ENCODE results near the gene GORASP1. TPM values are rescaled to one million over a fixed set of nuclear protein-coding genes. Genes with fewer than 3 reads are reported as not detected.

The GORASP1 gene
- polyA plus RNA-seq, 1 donor from 2014 or later: 55.6 TPM

DNA sequence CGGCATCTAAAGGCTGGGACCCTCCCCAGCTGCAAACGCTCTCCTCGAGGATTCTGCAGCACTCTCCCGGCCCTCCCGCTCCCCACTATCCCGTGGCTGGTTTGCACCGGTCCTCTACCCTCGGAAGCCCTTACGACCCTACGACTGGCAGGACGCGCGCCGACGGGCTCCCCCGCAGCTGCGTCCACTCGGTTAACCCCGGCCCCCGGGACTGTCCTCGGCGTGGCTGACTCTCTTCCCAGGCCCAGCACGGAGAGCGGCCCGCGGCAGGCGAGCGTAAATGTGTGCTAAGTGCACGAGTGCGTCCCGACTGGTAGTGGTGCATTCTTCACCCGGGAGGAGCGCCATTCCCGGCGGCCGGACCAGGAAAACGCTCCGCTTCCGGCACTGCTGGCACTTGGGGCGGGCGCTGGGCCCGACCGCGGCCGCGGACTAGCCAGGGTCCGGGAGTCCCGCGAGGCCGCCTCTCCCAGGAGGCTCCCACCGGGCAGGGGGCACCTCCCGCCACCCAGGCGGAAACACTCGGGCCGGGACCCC is 508 bp downstream of the GORASP1 start:
- peak overlapping the region; percentile 99 for H3K4me3 ChIP-seq (ENCODE audit: low read length)
- H3F3A ChIP-seq (ENCODE audit: insufficient read depth, low read length, poor library complexity, severe bottlenecking): peaks cover 4% of the 10 kb centered on the region
- H3K9me3 ChIP-seq (ENCODE audit: low read length): no peaks in the 10 kb centered on the region
- no peaks in the 10 kb centered on the region for H3K36me3 ChIP-seq (ENCODE audit: insufficient read depth, low read length)
- H3K9me2 ChIP-seq (ENCODE audit: insufficient read depth, low read length): no peaks in the 10 kb centered on the region
- H3K27me3 ChIP-seq (ENCODE audit: insufficient read depth, low read depth, low read length): no peaks in the 10 kb centered on the region
- H3K9ac ChIP-seq (ENCODE audit: low read length): peak overlapping the region; percentile 83
- peak overlapping the region; percentile 94 for H2AFZ ChIP-seq (ENCODE audit: low read depth, low read length)
- H3K79me2 ChIP-seq (replicated peaks; ENCODE audit: insufficient read depth, low read length): peaks cover 21% of the 10 kb centered on the region
- H4K20me1 ChIP-seq (ENCODE audit: insufficient read depth): no peaks in the 10 kb centered on the region
- no peak for TF ChIP-seq SMC3 (conservative IDR thresholded peaks at IDR 0.05; ENCODE audit: poor library complexity)
- TF ChIP-seq TAF1 (IDR thresholded peaks at IDR 0.05; ENCODE audit: low read depth): no peak
- TF ChIP-seq, protein P1, sequence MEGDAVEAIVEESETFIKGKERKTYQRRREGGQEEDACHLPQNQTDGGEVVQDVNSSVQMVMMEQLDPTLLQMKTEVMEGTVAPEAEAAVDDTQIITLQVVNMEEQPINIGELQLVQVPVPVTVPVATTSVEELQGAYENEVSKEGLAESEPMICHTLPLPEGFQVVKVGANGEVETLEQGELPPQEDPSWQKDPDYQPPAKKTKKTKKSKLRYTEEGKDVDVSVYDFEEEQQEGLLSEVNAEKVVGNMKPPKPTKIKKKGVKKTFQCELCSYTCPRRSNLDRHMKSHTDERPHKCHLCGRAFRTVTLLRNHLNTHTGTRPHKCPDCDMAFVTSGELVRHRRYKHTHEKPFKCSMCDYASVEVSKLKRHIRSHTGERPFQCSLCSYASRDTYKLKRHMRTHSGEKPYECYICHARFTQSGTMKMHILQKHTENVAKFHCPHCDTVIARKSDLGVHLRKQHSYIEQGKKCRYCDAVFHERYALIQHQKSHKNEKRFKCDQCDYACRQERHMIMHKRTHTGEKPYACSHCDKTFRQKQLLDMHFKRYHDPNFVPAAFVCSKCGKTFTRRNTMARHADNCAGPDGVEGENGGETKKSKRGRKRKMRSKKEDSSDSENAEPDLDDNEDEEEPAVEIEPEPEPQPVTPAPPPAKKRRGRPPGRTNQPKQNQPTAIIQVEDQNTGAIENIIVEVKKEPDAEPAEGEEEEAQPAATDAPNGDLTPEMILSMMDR (IDR thresholded peaks at IDR 0.05; ENCODE audit: poor library complexity, severe bottlenecking): peak; percentile 13
- no peak for TF ChIP-seq RAD21 (conservative IDR thresholded peaks at IDR 0.05)
- no peak for TF ChIP-seq MXI1 (conservative IDR thresholded peaks at IDR 0.05; ENCODE audit: poor library complexity, severe bottlenecking)
- no peak for TF ChIP-seq EZH2 (IDR thresholded peaks at IDR 0.05; ENCODE audit: borderline replicate concordance, insufficient read depth, low read length, poor library complexity, severe bottlenecking)
- TF ChIP-seq, protein P2, sequence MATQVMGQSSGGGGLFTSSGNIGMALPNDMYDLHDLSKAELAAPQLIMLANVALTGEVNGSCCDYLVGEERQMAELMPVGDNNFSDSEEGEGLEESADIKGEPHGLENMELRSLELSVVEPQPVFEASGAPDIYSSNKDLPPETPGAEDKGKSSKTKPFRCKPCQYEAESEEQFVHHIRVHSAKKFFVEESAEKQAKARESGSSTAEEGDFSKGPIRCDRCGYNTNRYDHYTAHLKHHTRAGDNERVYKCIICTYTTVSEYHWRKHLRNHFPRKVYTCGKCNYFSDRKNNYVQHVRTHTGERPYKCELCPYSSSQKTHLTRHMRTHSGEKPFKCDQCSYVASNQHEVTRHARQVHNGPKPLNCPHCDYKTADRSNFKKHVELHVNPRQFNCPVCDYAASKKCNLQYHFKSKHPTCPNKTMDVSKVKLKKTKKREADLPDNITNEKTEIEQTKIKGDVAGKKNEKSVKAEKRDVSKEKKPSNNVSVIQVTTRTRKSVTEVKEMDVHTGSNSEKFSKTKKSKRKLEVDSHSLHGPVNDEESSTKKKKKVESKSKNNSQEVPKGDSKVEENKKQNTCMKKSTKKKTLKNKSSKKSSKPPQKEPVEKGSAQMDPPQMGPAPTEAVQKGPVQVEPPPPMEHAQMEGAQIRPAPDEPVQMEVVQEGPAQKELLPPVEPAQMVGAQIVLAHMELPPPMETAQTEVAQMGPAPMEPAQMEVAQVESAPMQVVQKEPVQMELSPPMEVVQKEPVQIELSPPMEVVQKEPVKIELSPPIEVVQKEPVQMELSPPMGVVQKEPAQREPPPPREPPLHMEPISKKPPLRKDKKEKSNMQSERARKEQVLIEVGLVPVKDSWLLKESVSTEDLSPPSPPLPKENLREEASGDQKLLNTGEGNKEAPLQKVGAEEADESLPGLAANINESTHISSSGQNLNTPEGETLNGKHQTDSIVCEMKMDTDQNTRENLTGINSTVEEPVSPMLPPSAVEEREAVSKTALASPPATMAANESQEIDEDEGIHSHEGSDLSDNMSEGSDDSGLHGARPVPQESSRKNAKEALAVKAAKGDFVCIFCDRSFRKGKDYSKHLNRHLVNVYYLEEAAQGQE (IDR thresholded peaks at IDR 0.05; ENCODE audit: borderline replicate concordance): peak; percentile 29
- no peak for TF ChIP-seq POLR2AphosphoS5 (IDR thresholded peaks at IDR 0.05)
- no peak for TF ChIP-seq EP300 (conservative IDR thresholded peaks at IDR 0.05; ENCODE audit: poor library complexity, severe bottlenecking)
- peak overlapping the region; percentile 69 for H3K27ac ChIP-seq (ENCODE audit: low read length)
- H3K4me2 ChIP-seq (ENCODE audit: low read length): peak overlapping the region; percentile 82

DNA sequence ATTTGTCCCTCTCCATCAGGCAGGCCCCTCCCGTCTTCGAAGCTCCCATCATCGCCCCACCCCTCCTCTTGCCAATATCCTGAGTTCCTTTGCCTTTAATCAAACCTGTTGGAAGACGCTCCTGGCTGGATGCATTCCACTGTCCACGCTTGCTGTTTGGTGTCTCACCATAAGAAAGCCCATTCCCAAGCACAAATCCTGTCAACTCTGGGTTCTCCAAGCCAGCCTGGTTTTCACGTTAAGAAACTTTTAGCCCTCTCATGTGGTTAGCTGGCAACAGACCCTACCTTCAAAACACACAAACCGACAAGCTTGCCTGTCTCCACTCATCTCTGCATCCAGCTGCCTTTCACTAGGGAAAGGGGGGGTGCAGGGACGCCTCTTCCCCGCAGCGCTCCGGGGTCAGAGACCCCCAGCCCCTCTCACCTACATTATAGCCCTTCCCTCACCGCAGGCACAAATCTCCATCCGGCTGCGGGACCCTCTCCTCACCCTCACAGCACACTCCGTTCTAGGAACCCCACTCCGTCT is 1.1 kb downstream of the GORASP1 start:
- Histone ChIP-seq H3K4me3 (ENCODE audit: low read length) (peak overlapping the region; percentile 99), H3K27me3 (ENCODE audit: insufficient read depth, low read depth, low read length) (no peaks in the 10 kb centered on the region), H3F3A (ENCODE audit: insufficient read depth, low read length, poor library complexity, severe bottlenecking) (peaks cover 4% of the 10 kb centered on the region), H3K9me2 (ENCODE audit: insufficient read depth, low read length) (no peaks in the 10 kb centered on the region), H3K4me2 (ENCODE audit: low read length) (peak overlapping the region; percentile 82), H3K79me2 (replicated peaks; ENCODE audit: insufficient read depth, low read length) (peaks cover 21% of the 10 kb centered on the region), H3K27ac (ENCODE audit: low read length) (peak overlapping the region; percentile 69), H3K36me3 (ENCODE audit: insufficient read depth, low read length) (no peaks in the 10 kb centered on the region), H3K9ac (ENCODE audit: low read length) (peak overlapping the region; percentile 83), H2AFZ (ENCODE audit: low read depth, low read length) (peak overlapping the region; percentile 94), H3K9me3 (ENCODE audit: low read length) (no peaks in the 10 kb centered on the region), H4K20me1 (ENCODE audit: insufficient read depth) (no peaks in the 10 kb centered on the region)
- TF ChIP-seq, protein P2 (IDR thresholded peaks at IDR 0.05; ENCODE audit: borderline replicate concordance): no peak
- TF ChIP-seq, protein P1 (IDR thresholded peaks at IDR 0.05; ENCODE audit: poor library complexity, severe bottlenecking): no peak
- TF ChIP-seq POLR2AphosphoS5 (IDR thresholded peaks at IDR 0.05): no peak
- no peak for TF ChIP-seq TAF1 (IDR thresholded peaks at IDR 0.05; ENCODE audit: low read depth)
- TF ChIP-seq RAD21 (conservative IDR thresholded peaks at IDR 0.05): no peak
- no peak for TF ChIP-seq MXI1 (conservative IDR thresholded peaks at IDR 0.05; ENCODE audit: poor library complexity, severe bottlenecking)
